ENCODE measurements around the gene UBE4A.
"Not testable (repeated sequence)": the region's sequence is repeated elsewhere in the genome, so short reads cannot be mapped to it uniquely, and the experiment has no call there.

UBE4A gene

DNA sequence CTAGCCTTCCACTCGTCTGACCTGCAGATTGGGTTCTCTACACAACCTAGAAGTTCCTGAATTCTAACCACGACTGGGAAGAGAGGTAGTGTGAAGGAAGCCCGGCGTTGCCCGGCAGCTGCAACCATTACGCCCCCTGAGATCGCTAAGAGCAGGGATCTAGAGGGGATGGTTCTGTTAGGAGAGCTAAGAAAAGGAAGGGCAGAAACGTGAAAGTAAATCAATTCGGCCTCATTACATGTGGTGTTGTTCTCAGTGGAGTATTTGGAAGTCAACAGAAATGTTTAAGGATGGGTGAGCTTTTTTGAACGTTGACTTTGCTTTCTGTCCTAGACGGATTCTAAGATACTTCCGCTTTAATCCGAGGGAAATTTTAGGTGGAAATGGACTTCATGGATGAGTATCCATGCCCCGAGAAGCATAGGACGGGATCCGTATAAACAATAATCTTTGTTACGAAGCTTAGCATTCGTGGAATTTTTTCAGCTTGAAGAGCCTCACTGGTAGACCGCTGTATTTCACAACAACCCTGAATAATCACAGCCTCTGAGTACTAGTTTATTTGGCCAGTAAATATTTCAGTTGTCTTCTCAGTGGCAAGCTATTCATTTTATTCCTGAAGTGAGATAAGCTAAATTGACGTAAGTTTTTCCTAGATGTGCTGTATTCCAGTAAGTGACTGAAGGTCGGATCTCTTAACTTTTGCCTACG, 42.6 kb downstream of the UBE4A start:
- no peak for FAIRE-seq

DNA sequence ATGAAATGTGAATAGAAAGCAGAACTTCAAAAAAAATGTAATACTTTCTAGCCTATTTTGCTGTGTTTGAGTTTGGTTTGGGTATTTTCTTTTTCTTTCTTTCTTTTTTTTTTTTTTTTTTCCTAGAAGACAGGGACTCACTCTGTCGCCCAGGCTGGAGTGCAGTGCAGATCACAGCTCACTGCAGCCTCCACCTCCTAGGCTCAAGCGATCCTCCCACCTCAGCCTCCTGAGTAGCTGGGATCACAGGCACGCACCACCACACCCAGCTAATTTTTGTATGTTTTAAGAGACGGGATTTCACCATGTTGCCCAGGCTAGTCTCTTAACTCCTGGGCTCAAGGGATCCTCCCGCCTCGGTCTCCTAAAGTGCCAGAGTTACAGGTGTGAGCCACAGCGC, 43.2 kb downstream of the UBE4A start:
- FAIRE-seq = not testable (repeated sequence)

GRCh38 chr11:118406599-118407166, 47.3 kb downstream of the UBE4A start:
- FAIRE-seq = no peak

GRCh38 chr11:118410055-118410745, 50.8 kb downstream of the UBE4A start:
- no peak for FAIRE-seq

DNA sequence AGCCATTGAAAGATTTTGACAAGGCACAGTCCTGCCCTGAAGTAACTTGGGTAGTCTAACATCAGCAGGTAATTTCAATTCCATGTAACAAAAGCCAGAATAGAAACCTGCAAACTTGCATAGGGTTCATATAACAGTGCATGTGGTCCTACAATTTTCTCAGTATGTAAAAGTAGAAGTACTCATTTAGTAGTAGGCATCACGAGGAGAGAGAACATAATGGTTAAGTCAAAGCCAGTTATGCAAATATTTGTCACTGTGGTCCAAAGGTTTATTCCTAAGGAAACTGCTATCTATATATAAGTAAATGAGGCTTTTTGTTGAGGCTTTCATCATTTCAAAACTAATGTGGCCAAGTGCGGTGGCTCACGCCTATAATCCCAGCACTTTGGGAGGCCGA, 52.1 kb downstream of the UBE4A start:
- no peak for FAIRE-seq

GRCh38 chr11:118412921-118413320, 53.5 kb downstream of the UBE4A start:
- FAIRE-seq = no peak

DNA sequence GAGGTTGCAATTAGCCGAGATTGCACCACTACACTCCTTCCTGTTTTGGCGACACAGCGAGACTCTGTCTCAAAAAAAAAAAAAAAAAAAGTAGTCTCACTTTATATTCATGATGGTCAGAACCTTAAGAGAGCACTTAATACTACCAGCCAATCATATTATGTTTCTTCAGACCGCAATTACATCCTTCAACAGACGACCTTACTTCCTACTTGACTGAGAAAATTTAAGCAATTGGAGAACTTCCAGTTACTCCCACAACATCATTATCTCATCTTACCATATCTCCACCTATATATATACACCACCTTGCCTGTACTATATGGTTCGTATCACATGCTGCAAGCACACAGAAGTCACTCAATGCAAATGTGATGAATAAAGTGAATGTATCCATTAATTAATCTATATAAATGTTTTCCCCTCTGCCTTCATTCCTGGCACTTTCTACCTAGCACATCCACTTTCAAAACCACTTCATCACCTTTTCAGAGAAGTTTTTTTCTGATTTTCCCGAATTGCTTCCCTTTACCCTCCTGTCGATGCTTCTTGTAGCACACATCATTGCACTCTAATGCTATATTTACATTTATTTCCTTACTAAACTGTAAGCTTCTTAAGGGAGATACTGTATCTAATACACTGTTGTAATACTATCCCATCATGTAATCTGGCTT, 55.8 kb downstream of the UBE4A start:
- no peak for FAIRE-seq

GRCh38 chr11:118415739-118416068, 56.3 kb downstream of the UBE4A start:
- no peak for FAIRE-seq

- not testable (repeated sequence) for FAIRE-seq
Observed at GRCh38 chr11:118416900-118417299, 57.5 kb downstream of the UBE4A start.

DNA sequence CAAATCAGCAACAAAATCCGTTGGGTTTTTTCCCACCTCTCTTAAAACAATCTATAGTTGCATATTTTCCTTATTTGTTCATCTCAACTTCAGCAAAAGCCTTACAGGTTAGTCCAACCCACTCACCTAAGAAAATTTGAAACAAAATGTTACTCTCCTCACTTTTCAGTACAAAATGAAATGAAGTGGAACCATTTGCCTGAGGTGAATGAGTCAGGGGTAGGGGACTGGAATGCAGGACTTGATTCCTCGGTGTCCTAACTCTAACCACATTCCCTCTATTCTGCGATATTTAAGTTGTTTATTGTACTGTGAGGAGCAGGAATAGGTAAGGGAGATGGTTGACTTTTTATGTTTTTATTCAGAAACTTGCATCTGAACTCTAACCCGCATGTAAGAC, 58.4 kb downstream of the UBE4A start:
- FAIRE-seq = no peak

DNA sequence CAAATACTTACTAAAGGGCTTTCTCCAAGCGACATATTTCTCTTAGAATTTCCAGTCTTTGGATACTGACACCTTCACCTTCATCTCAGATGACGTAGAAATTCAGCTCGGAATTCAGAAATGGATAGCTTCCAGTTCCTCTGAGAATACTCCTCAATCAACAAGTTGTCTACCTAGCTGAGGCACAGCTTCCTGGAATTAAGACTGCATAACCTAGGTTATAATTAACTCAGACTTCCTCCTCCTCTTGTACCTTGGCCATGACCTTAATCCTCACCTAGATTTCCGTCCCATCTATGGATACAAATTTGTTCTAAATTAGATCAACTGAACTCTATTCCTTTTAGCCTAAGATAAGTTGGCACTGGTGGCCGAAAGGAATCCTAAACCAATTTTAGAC, 59.4 kb downstream of the UBE4A start:
- no peak for FAIRE-seq

- no peak for FAIRE-seq
Observed at GRCh38 chr11:118427707-118428106, 68.3 kb downstream of the UBE4A start.

DNA sequence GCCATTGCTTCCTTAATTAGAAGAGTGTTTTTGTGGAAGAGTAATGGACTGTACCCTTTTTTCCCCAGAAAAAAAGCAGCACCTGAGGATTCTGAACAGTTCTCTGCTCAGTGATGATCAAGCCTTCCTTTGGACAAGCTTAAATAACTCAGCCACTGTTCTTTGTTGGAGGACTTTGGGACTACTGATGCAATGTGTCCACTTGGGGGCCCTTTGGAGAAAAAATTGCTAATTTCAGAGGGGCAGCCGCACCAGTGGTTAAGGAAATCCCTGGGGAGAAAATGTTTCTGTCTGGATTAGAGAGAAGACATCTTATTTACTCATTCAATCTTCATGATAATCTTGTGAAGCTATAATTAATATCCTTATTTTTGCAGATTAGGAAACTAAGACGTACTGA, 71.6 kb downstream of the UBE4A start:
- FAIRE-seq = no peak

DNA sequence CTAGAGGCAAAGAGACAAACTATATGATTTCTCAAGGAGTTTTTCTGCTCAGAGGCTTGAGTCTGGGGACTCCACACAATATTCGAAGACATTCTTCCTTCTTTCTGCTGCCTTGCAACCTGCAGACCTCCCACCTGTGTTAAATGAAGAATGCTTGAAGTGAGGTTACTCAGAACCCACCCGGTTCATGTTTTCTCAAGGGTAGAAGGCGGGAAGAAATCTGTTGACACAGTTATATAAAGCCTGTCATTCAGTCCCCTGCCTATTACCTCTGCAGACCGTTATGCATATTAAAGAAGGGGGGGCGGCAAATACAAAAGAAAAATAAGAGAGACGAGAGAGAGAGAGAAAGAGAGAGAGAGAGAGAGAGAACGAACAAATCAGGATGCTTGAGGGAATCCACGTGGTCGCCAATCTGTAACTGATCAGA, 74.7 kb downstream of the UBE4A start:
- no peak for FAIRE-seq

GRCh38 chr11:118434553-118435289, 75.3 kb downstream of the UBE4A start:
- FAIRE-seq = no peak

DNA sequence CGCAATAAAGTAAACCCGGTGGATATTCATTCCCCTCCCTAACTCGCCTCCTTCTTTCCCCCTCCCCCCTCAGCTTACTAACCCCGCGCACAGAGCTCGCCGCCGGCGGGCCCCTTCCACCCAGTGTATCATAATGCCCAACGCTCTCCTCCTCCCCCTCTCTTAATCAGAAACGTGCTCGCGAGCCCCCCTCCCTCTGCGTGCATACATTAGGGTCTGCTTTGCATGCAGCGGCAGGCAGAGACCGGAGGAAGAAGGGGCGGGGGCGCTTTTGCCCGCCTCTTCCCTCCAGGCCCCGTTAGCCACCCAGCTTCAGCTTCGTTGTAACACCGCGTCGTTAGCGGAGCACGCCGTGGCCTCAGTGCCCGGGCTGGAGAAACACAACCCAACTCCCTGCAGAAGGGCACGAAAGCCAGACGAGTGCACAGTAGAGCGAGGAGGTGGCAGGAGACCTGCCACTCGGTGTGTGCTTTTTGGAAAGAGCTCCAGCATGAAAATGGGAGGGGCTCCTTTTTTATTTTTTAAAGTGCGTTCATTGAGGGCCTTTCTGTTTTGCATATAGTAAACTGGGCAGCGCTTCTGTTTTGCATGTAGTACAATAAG, 76.0 kb downstream of the UBE4A start:
- FAIRE-seq = no peak

DNA sequence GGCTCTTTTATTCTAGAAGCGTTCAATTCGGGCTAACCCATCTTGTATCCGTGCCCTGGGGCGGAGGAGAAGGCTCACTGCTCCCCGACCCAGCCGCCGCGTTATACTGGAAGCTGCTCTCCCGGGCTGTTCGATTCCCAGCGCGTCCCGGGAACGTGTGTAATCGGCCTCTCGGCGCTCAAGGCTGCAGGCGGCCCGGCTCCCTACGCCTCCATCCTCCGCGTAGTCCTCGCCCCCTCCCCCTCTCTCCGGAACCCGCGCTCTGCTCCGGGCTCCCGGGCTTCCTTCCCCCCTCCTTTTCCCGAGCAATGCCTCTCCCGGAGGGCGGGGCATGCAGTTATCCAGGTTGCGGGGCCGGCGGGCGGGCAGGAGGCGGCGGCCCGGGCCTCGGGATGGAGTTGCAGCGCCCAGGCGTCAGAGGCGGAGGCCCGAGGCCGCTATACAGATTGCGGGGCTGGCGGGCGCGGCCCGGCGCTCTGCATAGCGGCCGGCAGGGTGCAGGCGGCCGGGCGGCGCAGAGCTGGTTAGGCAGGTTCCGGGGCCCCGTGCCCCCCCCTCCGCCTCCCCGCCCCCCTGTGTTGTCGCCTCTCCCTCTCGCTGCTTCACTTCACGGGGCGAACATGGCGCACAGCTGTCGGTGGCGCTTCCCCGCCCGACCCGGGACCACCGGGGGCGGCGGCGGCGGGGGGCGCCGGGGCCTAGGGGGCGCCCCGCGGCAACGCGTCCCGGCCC, 76.7 kb downstream of the UBE4A start, which contains the start of gene KMT2A:
KMT2A (plus strand) TSS at position 600 of the 732 bp plus-strand sequence; CDS start at position 621, 21 bp downstream.
- FAIRE-seq = no peak

GRCh38 chr11:118436639-118437207, 77.3 kb downstream of the UBE4A start:
- no peak for FAIRE-seq

DNA sequence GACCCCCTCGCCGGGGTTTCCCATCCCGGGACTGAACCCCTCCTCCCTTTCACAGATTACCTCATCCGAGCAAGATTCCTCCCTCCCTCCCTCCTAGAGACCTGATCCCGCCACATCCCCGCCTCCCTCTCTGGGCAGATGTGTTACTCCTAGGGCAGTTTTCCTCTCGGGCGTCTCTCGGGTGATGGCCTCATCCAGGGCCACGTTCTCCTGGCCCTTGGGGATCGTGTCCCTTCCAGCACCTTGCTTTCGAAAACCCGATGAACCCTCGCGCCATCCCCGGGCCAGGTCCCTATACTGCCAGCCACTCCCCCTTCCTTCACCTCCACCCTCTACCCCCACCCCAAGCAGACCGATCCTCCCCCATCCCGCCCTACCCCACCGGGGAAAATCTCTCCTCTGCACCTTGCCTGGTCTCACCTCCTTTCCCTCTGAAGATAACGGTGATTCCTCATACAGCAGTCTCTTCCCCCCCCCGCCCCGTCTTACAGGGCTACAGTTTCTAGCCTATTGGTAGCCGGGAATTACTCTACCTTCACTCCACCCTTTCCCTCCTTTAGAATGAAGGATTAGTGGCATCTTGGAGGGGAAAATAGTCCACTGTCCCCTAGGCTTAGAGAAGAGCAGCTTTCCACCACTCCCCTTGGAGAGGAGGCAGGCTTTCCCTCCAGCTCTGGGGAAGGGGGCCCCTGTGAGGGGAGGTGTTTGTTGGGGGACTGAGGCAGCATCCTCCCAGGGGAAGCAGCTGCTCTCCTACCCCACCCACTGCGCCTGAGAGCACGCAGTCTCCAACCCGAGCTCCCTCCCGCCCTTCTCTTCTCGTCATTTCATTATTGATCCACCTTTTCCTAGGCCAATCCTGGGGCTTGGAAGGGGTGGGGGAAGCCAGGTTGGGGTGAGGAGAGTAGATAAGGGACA, 78.1 kb downstream of the UBE4A start:
- no peak for FAIRE-seq

DNA sequence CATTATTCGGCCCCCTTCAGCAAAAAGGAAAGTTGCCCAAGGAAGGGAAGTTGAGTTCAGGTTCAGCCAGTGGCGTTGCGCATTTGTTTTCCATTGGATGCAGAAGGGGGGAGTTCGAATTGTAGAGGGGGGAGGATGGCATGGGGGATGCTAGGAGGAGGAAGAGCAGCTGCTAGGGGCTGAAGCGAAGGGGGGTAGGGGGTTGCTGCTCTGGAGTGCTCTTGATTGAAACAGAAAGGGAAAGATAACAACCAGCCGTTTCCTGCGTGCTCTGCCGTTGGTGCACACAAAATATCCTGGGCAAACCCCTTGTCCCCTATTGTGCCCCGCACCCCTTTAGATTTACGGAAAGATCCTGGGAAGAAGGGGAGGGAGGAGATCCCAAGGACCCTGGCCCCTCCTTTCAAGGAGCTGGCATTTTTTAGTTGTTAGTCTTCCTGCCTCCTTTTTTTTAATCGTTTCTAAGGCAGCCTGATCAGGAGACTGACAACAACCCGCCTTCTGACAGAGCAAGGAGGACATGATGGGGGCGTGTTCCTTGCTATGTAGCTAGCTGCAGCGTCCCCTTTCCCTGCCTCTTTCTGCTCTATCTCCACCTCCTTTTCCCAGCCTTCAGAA, 79.0 kb downstream of the UBE4A start:
- no peak for FAIRE-seq

All from TTC549 (cell line).